Aorta (tissue), 5 donors: ENCODE data around the gene SPATC1L. TPM values are rescaled to one million over a fixed set of nuclear protein-coding genes. Genes with fewer than 3 reads are reported as not detected.

ENCODE experiments used
- ATAC-seq: fragments of 200-7000 bp; cut with Tn5 transposase; one replicate; pipeline ENCODE4 v1.9.1; 2022; ENCODE audit warnings: moderate library complexity; ENCODE audit not compliant: low FRiP score
- DNase-seq, 2 donors: peaks; one replicate each; pipeline ENCODE4 v3.0.0-alpha.2; 2020
- H3K27ac ChIP-seq, 2 donors: one replicate each; pipeline ENCODE4 v1.5.1; 2013; ENCODE audit warnings: low read length in 2 of 2, mild to moderate bottlenecking in 2 of 2, moderate library complexity in 2 of 2, control low read depth in 1 of 2, inconsistent platforms in 1 of 2, low read depth in 1 of 2
- H3K27me3 ChIP-seq, 2 donors: one replicate each; pipeline ENCODE4 v1.6.1; 2013; ENCODE audit warnings: control low read depth in 1 of 2, low read length in 1 of 2, mild to moderate bottlenecking in 1 of 2, moderate library complexity in 1 of 2; ENCODE audit not compliant: insufficient read depth in 2 of 2, control insufficient read depth in 1 of 2
- H3K36me3 ChIP-seq, 2 donors: one replicate each; pipeline ENCODE4 v1.6.1; 2013; ENCODE audit warnings: control low read depth in 1 of 2, low read length in 1 of 2, mild to moderate bottlenecking in 1 of 2; ENCODE audit not compliant: insufficient read depth in 2 of 2, control insufficient read depth in 1 of 2
- H3K4me1 ChIP-seq, 2 donors: one replicate each; pipeline ENCODE4 v1.6.1; 2013; ENCODE audit warnings: low read length in 2 of 2, control low read depth in 1 of 2, mild to moderate bottlenecking in 1 of 2, moderate library complexity in 1 of 2; ENCODE audit not compliant: insufficient read depth in 2 of 2, control insufficient read depth in 1 of 2
- H3K4me3 ChIP-seq, 2 donors: one replicate each; pipeline ENCODE4 v1.5.1; 2013; ENCODE audit warnings: low read length in 2 of 2, control low read depth in 1 of 2, mild to moderate bottlenecking in 1 of 2
- H3K9me3 ChIP-seq: one replicate; pipeline ENCODE4 v1.6.1; 2013; ENCODE audit warnings: mild to moderate bottlenecking, low read length; ENCODE audit not compliant: control insufficient read depth
- WGBS, 2 donors: extraction: QIAGEN DNeasy Blood & Tissue Kit; methylation state at CpG; one replicate each; pipeline ENCODE4 v1.1.7; 2013; 5-methylcytosine and 5-hydroxymethylcytosine counted together
- intact Hi-C, 2 donors: fragments of 100-400 bp; cut with DNase I; formaldehyde crosslinking; loops; one replicate each; pipeline versions ENCODE4 v1.14.2 to v1.15.0; 2022
- polyA plus RNA-seq, 2 donors: library from polyadenylated mRNA; stranded (reverse); fragments of 200-250 nt; gene quantifications; one replicate each; pipeline ENCODE4 v1.2.3, GENCODE V29; 2013
- total RNA-seq, 2 donors: library from RNA; stranded (reverse); fragmentation: NEBNext Ultra II Directional; extraction: Animal tissue kit (Norgen Biotek cat#: 25700); gene quantifications; one replicate each; pipeline ENCODE4 v1.2.1, GENCODE V29; 2021
- donor health status: healthy with polysubstance abuse.
- donor health status: Bipolar disorder and iron deficiency.
- donor health status: DM: no; HTN: no; CAD: no.
- donor health status: DM: no; HTN: no; CAD: no.
- donor health status: DM: yes; HTN: yes; CAD: no.

The SPATC1L gene
- total and polyA plus RNA-seq, 4 donors = 2.4 to 47.9 (median 8.8) TPM

GRCh38 chr21:46217511-46218196 lies 33.4 kb upstream of the SPATC1L start:
- no peaks in the 10 kb centered on the region for H3K4me1 ChIP-seq
- H3K4me3 ChIP-seq = no peak overlapping the region
- no peaks in the 10 kb centered on the region for H3K9me3 ChIP-seq
- 88 to 91% methylated on average over 22 of the region's 22 CpGs for WGBS, 2 donors
- no peak for ATAC-seq
- intact Hi-C loops = no loop called here
- H3K36me3 ChIP-seq = peaks cover 2 to 6% of the 10 kb centered on the region in 2 donors
- no peak overlapping the region for H3K27ac ChIP-seq
- DNase-seq = peak in 1 of 2 donors; percentile 66
- no peaks in the 10 kb centered on the region for H3K27me3 ChIP-seq

GRCh38 chr21:46216132-46216747 lies 32.0 kb upstream of the SPATC1L start:
- H3K36me3 ChIP-seq = peaks cover 2 to 6% of the 10 kb centered on the region in 2 donors
- ATAC-seq = no peak
- H3K27ac ChIP-seq = no peak overlapping the region
- H3K27me3 ChIP-seq = no peaks in the 10 kb centered on the region
- no peak overlapping the region for H3K4me3 ChIP-seq
- 89 to 92% methylated on average over 16 of the region's 16 CpGs for WGBS, 2 donors
- DNase-seq = peak in 1 of 2 donors; percentile 65
- intact Hi-C loops = no loop called here
- no peaks in the 10 kb centered on the region for H3K4me1 ChIP-seq
- no peaks in the 10 kb centered on the region for H3K9me3 ChIP-seq

- intact Hi-C loops = no loop called here
- Histone ChIP-seq H3K9me3 (no peaks in the 10 kb centered on the region), H3K4me3 (no peak overlapping the region), H3K27me3 (no peaks in the 10 kb centered on the region), H3K36me3 (peaks cover 2 to 6% of the 10 kb centered on the region in 2 donors), H3K27ac (no peak overlapping the region), H3K4me1 (no peaks in the 10 kb centered on the region)
- DNase-seq (peak in 1 of 2 donors; percentile 72), ATAC-seq (no peak)
- 89% methylated on average over 19 to 20 of the region's 20 CpGs for WGBS, 2 donors
Observed at GRCh38 chr21:46215436-46216131, 31.3 kb upstream of the SPATC1L start.

GRCh38 chr21:46214478-46215340 lies 30.4 kb upstream of the SPATC1L start:
- H3K27me3 ChIP-seq = no peaks in the 10 kb centered on the region
- DNase-seq (peak in 1 of 2 donors; percentile 67), ATAC-seq (no peak)
- intact Hi-C loops = no loop called here
- no peak overlapping the region for H3K27ac ChIP-seq
- WGBS, 2 donors = 89 to 92% methylated on average over 27 of the region's 27 CpGs
- no peaks in the 10 kb centered on the region for H3K4me1 ChIP-seq
- no peak overlapping the region for H3K4me3 ChIP-seq
- H3K36me3 ChIP-seq = peaks cover 2 to 8% of the 10 kb centered on the region in 2 donors
- no peaks in the 10 kb centered on the region for H3K9me3 ChIP-seq

- Histone ChIP-seq H3K4me1 (no peaks in the 10 kb centered on the region), H3K27me3 (no peaks in the 10 kb centered on the region), H3K4me3 (no peak overlapping the region), H3K9me3 (no peaks in the 10 kb centered on the region), H3K27ac (no peak overlapping the region), H3K36me3 (peaks cover 0 to 10% of the 10 kb centered on the region in 2 donors)
- intact Hi-C loops = no loop called here
- ATAC-seq (no peak), DNase-seq (peak in 1 of 2 donors; percentile 55)
- 87 to 88% methylated on average over 15 of the region's 15 CpGs for WGBS, 2 donors
Observed at GRCh38 chr21:46213620-46214286, 29.5 kb upstream of the SPATC1L start.

GRCh38 chr21:46212721-46213484 lies 28.6 kb upstream of the SPATC1L start:
- DNase-seq = peak in 1 of 2 donors; percentile 59
- no peaks in the 10 kb centered on the region for H3K4me1 ChIP-seq
- H3K27me3 ChIP-seq = no peaks in the 10 kb centered on the region
- H3K9me3 ChIP-seq = no peaks in the 10 kb centered on the region
- H3K36me3 ChIP-seq = peaks cover 0 to 12% of the 10 kb centered on the region in 2 donors
- intact Hi-C loops = no loop called here
- no peak overlapping the region for H3K4me3 ChIP-seq
- H3K27ac ChIP-seq = no peak overlapping the region
- WGBS, 2 donors = 89 to 91% methylated on average over 18 of the region's 18 CpGs
- no peak for ATAC-seq

- intact Hi-C loops = no loop called here
- WGBS, 2 donors = 87% methylated on average over 23 of the region's 23 CpGs
- peaks cover 0 to 12% of the 10 kb centered on the region in 2 donors for H3K36me3 ChIP-seq
- ATAC-seq = no peak
- no peak overlapping the region for H3K4me3 ChIP-seq
- no peaks in the 10 kb centered on the region for H3K4me1 ChIP-seq
- no peaks in the 10 kb centered on the region for H3K9me3 ChIP-seq
- peak in 1 of 2 donors; percentile 64 for DNase-seq
- no peaks in the 10 kb centered on the region for H3K27me3 ChIP-seq
- H3K27ac ChIP-seq = no peak overlapping the region
Observed at GRCh38 chr21:46211786-46212720, 27.8 kb upstream of the SPATC1L start.
